Mucosa of descending colon (tissue), 3 donors: ENCODE results near the gene SZT2. TPM values are rescaled to one million over a fixed set of nuclear protein-coding genes. Genes with fewer than 3 reads are reported as not detected.
A peak's percentile ranks its signal among the peaks of the same experiment; 100 is the strongest.

Source experiments
- ATAC-seq: fragments of 200-7000 bp; cut with Tn5 transposase; one replicate; pipeline ENCODE4 v1.9.1; 2020; ENCODE audit warnings: mild to moderate bottlenecking, moderate library complexity
- DNase-seq, 3 donors: peaks; one replicate each; pipeline ENCODE4 v3.0.0-alpha.2; 2020
- H3K36me3 ChIP-seq: fragments of 200-600 bp; one replicate; pipeline ENCODE4 v1.8.0; 2021; ENCODE audit warnings: low read depth, mild to moderate bottlenecking
- H3K4me1 ChIP-seq: fragments of 200-600 bp; one replicate; pipeline ENCODE4 v1.8.0; 2021; ENCODE audit warnings: low read depth, mild to moderate bottlenecking
- H3K4me3 ChIP-seq: fragments of 200-600 bp; one replicate; pipeline ENCODE4 v1.8.0; 2021; ENCODE audit warnings: mild to moderate bottlenecking
- H3K9me3 ChIP-seq: fragments of 200-600 bp; one replicate; pipeline ENCODE4 v1.8.0; 2021; ENCODE audit warnings: mild to moderate bottlenecking
- CTCF ChIP-seq: fragments of 200-600 bp; IDR thresholded peaks from one replicate; pipeline ENCODE4 v1.8.0; 2022; ENCODE audit warnings: antibody characterized with exemption, mild to moderate bottlenecking
- intact Hi-C, 2 donors: fragments of 100-400 bp; cut with DNase I in 1 of 2; cut with micrococcal nuclease in 1 of 2; formaldehyde crosslinking; loops; one replicate each; pipeline versions ENCODE4 v1.11.0 to v1.11.1; 2022; cut with DNase I, micrococcal nuclease
- total RNA-seq, 3 donors: library from RNA; stranded (reverse); fragmentation: NEBNext Ultra II Directional in 2 of 3; extraction: Animal tissue kit (Norgen Biotek cat#: 25700) in 2 of 3; gene quantifications; one replicate each; pipeline versions ENCODE4 v1.2.1 to v1.2.4, GENCODE V29; 2021 to 2023
- donor health status: DM: no; HTN: no; CAD: no; lungs with moderate emphysema.
- donor health status: DM: no; HTN: no; CAD: no.
- donor health status: DM: no; HTN: yes; CAD: no.

The SZT2 gene
- total RNA-seq, 3 donors from 2014 or later = 61.7 to 93.6 (median 75.4) TPM

GRCh38 chr1:43477716-43478115, 88.0 kb downstream of the SZT2 start:
- intact Hi-C loops = no loop called here
- Histone ChIP-seq H3K9me3 (no peaks in the 10 kb centered on the region), H3K4me1 (peaks cover 4% of the 10 kb centered on the region), H3K36me3 (no peaks in the 10 kb centered on the region), H3K4me3 (no peak overlapping the region)
- no peak for DNase-seq
- TF ChIP-seq CTCF = no peak
- no peak for ATAC-seq

- intact Hi-C loops = no loop called here
- Histone ChIP-seq H3K4me3 (no peak overlapping the region), H3K4me1 (peaks cover 4% of the 10 kb centered on the region), H3K36me3 (no peaks in the 10 kb centered on the region), H3K9me3 (no peaks in the 10 kb centered on the region)
- DNase-seq = no peak
- no peak for ATAC-seq
- TF ChIP-seq CTCF = no peak
These were observed 89.7 kb downstream of the SZT2 start for GRCh38 chr1:43479414-43479813.

GRCh38 chr1:43481491-43481890, 91.8 kb downstream of the SZT2 start:
- H3K9me3 ChIP-seq = no peaks in the 10 kb centered on the region
- H3K4me1 ChIP-seq = peaks cover 4% of the 10 kb centered on the region
- H3K4me3 ChIP-seq = no peak overlapping the region
- no peaks in the 10 kb centered on the region for H3K36me3 ChIP-seq
- ATAC-seq = no peak
- DNase-seq = no peak
- no peak for TF ChIP-seq CTCF
- intact Hi-C loops = no loop called here

GRCh38 chr1:43482215-43482614, 92.5 kb downstream of the SZT2 start:
- Histone ChIP-seq H3K4me3 (no peak overlapping the region), H3K9me3 (no peaks in the 10 kb centered on the region), H3K36me3 (no peaks in the 10 kb centered on the region), H3K4me1 (peaks cover 4% of the 10 kb centered on the region)
- TF ChIP-seq CTCF = no peak
- no peak for DNase-seq
- intact Hi-C loops = no loop called here
- ATAC-seq = peak; percentile 65

GRCh38 chr1:43484367-43484766, 94.7 kb downstream of the SZT2 start:
- peaks cover 4% of the 10 kb centered on the region for H3K4me1 ChIP-seq
- H3K36me3 ChIP-seq = no peaks in the 10 kb centered on the region
- no peak overlapping the region for H3K4me3 ChIP-seq
- peaks cover 14% of the 10 kb centered on the region for H3K9me3 ChIP-seq
- TF ChIP-seq CTCF = no peak
- DNase-seq (no peak), ATAC-seq (no peak)
- intact Hi-C loops = no loop called here

GRCh38 chr1:43488165-43488564, 98.5 kb downstream of the SZT2 start:
- intact Hi-C loops = no loop called here
- Histone ChIP-seq H3K4me3 (no peak overlapping the region), H3K9me3 (peaks cover 16% of the 10 kb centered on the region), H3K4me1 (no peaks in the 10 kb centered on the region), H3K36me3 (no peaks in the 10 kb centered on the region)
- no peak for DNase-seq
- TF ChIP-seq CTCF = no peak
- no peak for ATAC-seq
